Heart left ventricle (tissue), 16 donors: ENCODE measurements around the gene MED8. TPM values are rescaled to one million over a fixed set of nuclear protein-coding genes. Genes with fewer than 3 reads are reported as not detected.

Experiments
- ATAC-seq, 4 donors: fragments of 200-7000 bp; cut with Tn5 transposase; one replicate each; pipeline ENCODE4 v1.9.1; 2020 to 2022; ENCODE audit warnings: moderate library complexity in 4 of 4, mild to moderate bottlenecking in 3 of 4, moderate number of reproducible peaks in 1 of 4
- DNase-seq, 5 donors: peaks; one replicate each; pipeline ENCODE4 v3.0.0-alpha.2; 2020
- H3K27ac ChIP-seq, 12 donors: fragments of 200-600 bp; sonication (generic) in 4 of 12; one replicate each; pipeline versions ENCODE4 v1.5.0 to v1.8.0; 2016 to 2022; ENCODE audit warnings: mild to moderate bottlenecking in 2 of 12
- H3K27me3 ChIP-seq, 9 donors: fragments of 200-600 bp; sonication (generic) in 2 of 9; one replicate each; pipeline versions ENCODE4 v1.5.1 to v1.8.0; 2016 to 2022; ENCODE audit warnings: mild to moderate bottlenecking in 3 of 9
- H3K36me3 ChIP-seq, 9 donors: fragments of 200-600 bp; sonication (generic) in 2 of 9; one replicate each; pipeline versions ENCODE4 v1.5.0 to v1.8.0; 2018 to 2022; ENCODE audit warnings: mild to moderate bottlenecking in 2 of 9
- H3K4me1 ChIP-seq, 12 donors: fragments of 200-600 bp; sonication (generic) in 4 of 12; one replicate each; pipeline versions ENCODE4 v1.5.0 to v1.8.0; 2016 to 2022; ENCODE audit warnings: mild to moderate bottlenecking in 3 of 12
- H3K4me3 ChIP-seq, 12 donors: fragments of 200-600 bp; sonication (generic) in 4 of 12; one replicate each; pipeline versions ENCODE4 v1.5.0 to v1.8.0; 2017 to 2022; ENCODE audit warnings: mild to moderate bottlenecking in 9 of 12, moderate library complexity in 4 of 12
- H3K9me3 ChIP-seq, 12 donors: fragments of 200-600 bp; sonication (generic) in 4 of 12; one replicate each; pipeline versions ENCODE4 v1.5.0 to v1.8.0; 2016 to 2022; ENCODE audit warnings: mild to moderate bottlenecking in 1 of 12
- POLR2A ChIP-seq, 2 donors: fragments of 450-650 bp; IDR thresholded peaks; one replicate each; pipeline ENCODE4 v1.6.1; 2017; ENCODE audit warnings: antibody characterized with exemption in 2 of 2, mild to moderate bottlenecking in 2 of 2, moderate library complexity in 2 of 2
- WGBS, 4 donors: extraction: QIAGEN DNeasy Blood & Tissue Kit in 2 of 4; methylation state at CpG; one replicate each; pipeline versions ENCODE4 v1.1.5 to v1.1.7; 2013 to 2018; 5-methylcytosine and 5-hydroxymethylcytosine counted together
- intact Hi-C, 10 donors: fragments of 100-400 bp; cut with DNase I; formaldehyde crosslinking; loops; one replicate each; pipeline versions ENCODE4 v1.11.1 to v1.14.2; 2022
- polyA plus RNA-seq, 2 donors: library from polyadenylated mRNA; stranded (reverse); fragments of 200-250 nt; gene quantifications; one replicate each; pipeline ENCODE4 v1.2.3, GENCODE V29; 2013
- total RNA-seq, 9 donors: library from RNA; depleted of rRNA in 2 of 9; stranded (reverse); fragments of >200 nt in 2 of 9; fragmentation: NEBNext Ultra II Directional in 3 of 9; extraction: Animal tissue kit (Norgen Biotek cat#: 25700) in 3 of 9; gene quantifications; one replicate each; pipeline versions ENCODE4 v1.1.0 to v1.2.4, GENCODE V29; 2016 to 2023
- TF ChIP-seq, protein P1 (sequence below), 12 donors: fragments of 200-600 bp; sonication (generic) in 4 of 12; IDR thresholded peaks; one replicate each; pipeline versions ENCODE4 v1.5.0 to v1.8.0; 2018 to 2022; ENCODE audit warnings: antibody characterized with exemption in 12 of 12, mild to moderate bottlenecking in 5 of 12
- donor health status: ischemic (EF 13 %, LVEDD 7.1; RV severe dilation, severe dysfunction).
- donor health status: healthy with polysubstance abuse.
- donor health status: DM: no; HTN: yes; CAD: no.
- donor health status: DM: no; HTN: no; CAD: no.
- donor health status: ischemic (EF 25% LVEDD 6.9; RV normal size, moderate dysfunction).
- donor health status: ischemic (EF 25% LVEDD 5.7; RV mildly dilated, moderate dysfunction).
- donor health status: healthy.
- donor health status: DM: yes; HTN: yes; CAD: no.
- donor health status: ischemic (EF 35%, LVEDD 5.7; RV mildly dilated, moderate dysfunction).
- donor health status: nonischemic (EF 11% LVEDD 7.7; RV severe dilation, severe dysfunction).
- donor health status: DM: yes; HTN: yes; CAD: no.
- donor health status: PGD.
- donor health status: ischemic (EF 29% LVEDD 5.4; RV normal size, mild dysfunction).
- donor health status: nonischemic (EF 23%, LVEDD 6.1; RV moderate dilation, normal function).

The MED8 gene
- total and polyA plus RNA-seq, 11 donors: 11.7 to 31.4 (median 16.9) TPM

GRCh38 chr1:43354936-43355335 lies 34.7 kb downstream of the MED8 start:
- no peak for ATAC-seq
- DNase-seq: no peak
- H3K4me3 ChIP-seq: no peak overlapping the region
- H3K27me3 ChIP-seq: no peaks in the 10 kb centered on the region
- no peak overlapping the region for H3K27ac ChIP-seq
- H3K9me3 ChIP-seq: no peaks in the 10 kb centered on the region
- intact Hi-C loops: loop anchor here in 2 of 10 donors (5.0 kb wide), 1 partner anchor 118 kb away; no protein-coding TSS in a partner anchor
- WGBS, 4 donors: 89 to 100% (median 94%) methylated on average over 2 of the region's 2 CpGs
- TF ChIP-seq, protein P1, sequence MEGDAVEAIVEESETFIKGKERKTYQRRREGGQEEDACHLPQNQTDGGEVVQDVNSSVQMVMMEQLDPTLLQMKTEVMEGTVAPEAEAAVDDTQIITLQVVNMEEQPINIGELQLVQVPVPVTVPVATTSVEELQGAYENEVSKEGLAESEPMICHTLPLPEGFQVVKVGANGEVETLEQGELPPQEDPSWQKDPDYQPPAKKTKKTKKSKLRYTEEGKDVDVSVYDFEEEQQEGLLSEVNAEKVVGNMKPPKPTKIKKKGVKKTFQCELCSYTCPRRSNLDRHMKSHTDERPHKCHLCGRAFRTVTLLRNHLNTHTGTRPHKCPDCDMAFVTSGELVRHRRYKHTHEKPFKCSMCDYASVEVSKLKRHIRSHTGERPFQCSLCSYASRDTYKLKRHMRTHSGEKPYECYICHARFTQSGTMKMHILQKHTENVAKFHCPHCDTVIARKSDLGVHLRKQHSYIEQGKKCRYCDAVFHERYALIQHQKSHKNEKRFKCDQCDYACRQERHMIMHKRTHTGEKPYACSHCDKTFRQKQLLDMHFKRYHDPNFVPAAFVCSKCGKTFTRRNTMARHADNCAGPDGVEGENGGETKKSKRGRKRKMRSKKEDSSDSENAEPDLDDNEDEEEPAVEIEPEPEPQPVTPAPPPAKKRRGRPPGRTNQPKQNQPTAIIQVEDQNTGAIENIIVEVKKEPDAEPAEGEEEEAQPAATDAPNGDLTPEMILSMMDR (IDR thresholded peaks at IDR 0.05): no peak
- TF ChIP-seq POLR2A (IDR thresholded peaks at IDR 0.05): no peak
- H3K36me3 ChIP-seq: peaks cover 0 to 2% (median 0%) of the 10 kb centered on the region in 9 donors
- H3K4me1 ChIP-seq: peaks cover 0 to 22% (median 12%) of the 10 kb centered on the region in 12 donors

- no peak for TF ChIP-seq POLR2A (IDR thresholded peaks at IDR 0.05)
- TF ChIP-seq, protein P1 (IDR thresholded peaks at IDR 0.05): no peak
- no peak for DNase-seq
- H3K27me3 ChIP-seq: no peaks in the 10 kb centered on the region
- no peak overlapping the region for H3K27ac ChIP-seq
- intact Hi-C loops: no loop called here
- WGBS, 4 donors: 80 to 87% (median 85%) methylated on average over 2 of the region's 2 CpGs
- peaks cover 0 to 2% (median 0%) of the 10 kb centered on the region in 9 donors for H3K36me3 ChIP-seq
- ATAC-seq: no peak
- H3K9me3 ChIP-seq: no peaks in the 10 kb centered on the region
- no peak overlapping the region for H3K4me3 ChIP-seq
- peaks cover 0 to 25% (median 14%) of the 10 kb centered on the region in 12 donors for H3K4me1 ChIP-seq
These were observed 35.1 kb downstream of the MED8 start for GRCh38 chr1:43354471-43354870.

GRCh38 chr1:43352881-43353280 lies 36.7 kb downstream of the MED8 start:
- intact Hi-C loops: no loop called here
- DNase-seq (no peak), ATAC-seq (no peak)
- H3K4me1 ChIP-seq: peaks cover 0 to 30% (median 13%) of the 10 kb centered on the region in 12 donors
- no peak overlapping the region for H3K4me3 ChIP-seq
- peaks cover 0 to 2% (median 0%) of the 10 kb centered on the region in 9 donors for H3K36me3 ChIP-seq
- no peaks in the 10 kb centered on the region for H3K27me3 ChIP-seq
- no peak overlapping the region for H3K27ac ChIP-seq
- H3K9me3 ChIP-seq: no peaks in the 10 kb centered on the region
- 68 to 82% (median 75%) methylated on average over 3 of the region's 3 CpGs for WGBS, 4 donors
- TF ChIP-seq, protein P1 (IDR thresholded peaks at IDR 0.05): no peak
- no peak for TF ChIP-seq POLR2A (IDR thresholded peaks at IDR 0.05)

- peaks cover 0 to 2% (median 0%) of the 10 kb centered on the region in 9 donors for H3K36me3 ChIP-seq
- H3K27me3 ChIP-seq: no peaks in the 10 kb centered on the region
- 96 to 99% (median 98%) methylated on average over 2 of the region's 2 CpGs for WGBS, 4 donors
- H3K9me3 ChIP-seq: no peaks in the 10 kb centered on the region
- peaks cover 0 to 28% (median 12%) of the 10 kb centered on the region in 12 donors for H3K4me1 ChIP-seq
- DNase-seq (no peak), ATAC-seq (no peak)
- H3K27ac ChIP-seq: no peak overlapping the region
- H3K4me3 ChIP-seq: no peak overlapping the region
- intact Hi-C loops: no loop called here
- TF ChIP-seq POLR2A (IDR thresholded peaks at IDR 0.05): no peak
These were observed 37.3 kb downstream of the MED8 start for GRCh38 chr1:43352351-43352705.
